Measurements from ENCODE around the gene MLKL. TPM values are rescaled to one million over a fixed set of nuclear protein-coding genes. Genes with fewer than 3 reads are reported as not detected.

The MLKL gene
- polyA plus RNA-seq, 3 donors: 33.6 to 136 (median 37.8) TPM

DNA sequence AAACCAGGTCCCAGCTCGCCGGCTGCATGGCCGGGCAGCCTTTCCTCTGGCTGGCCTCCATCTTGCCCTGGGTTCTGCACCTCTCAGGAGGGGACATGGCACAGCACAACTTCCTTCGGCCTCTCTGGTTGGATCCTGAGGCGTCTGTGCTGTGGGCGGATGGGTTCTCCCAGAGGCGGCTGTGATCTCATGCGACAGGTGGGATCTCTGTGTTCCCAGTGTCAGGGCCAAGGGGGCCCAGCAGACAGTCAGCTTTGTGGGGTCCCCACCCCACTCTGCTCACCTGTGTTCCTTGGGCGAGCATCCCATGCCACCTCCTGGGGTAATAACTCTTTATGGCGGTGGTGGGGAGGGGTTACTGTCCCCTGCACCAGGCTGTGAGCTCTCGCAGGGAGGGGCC lies 38.2 kb upstream of the MLKL start:
- Histone ChIP-seq H3K4me3 (replicated peaks in 1 of 3; ENCODE audit: low read depth in 2 of 3, low read length in 3 of 3) (no peak overlapping the region), H3K9ac (ENCODE audit: insufficient read depth, low read length, poor library complexity, severe bottlenecking) (no peak overlapping the region), H3K9me3 (replicated peaks in 1 of 2; ENCODE audit: control insufficient read depth in 1 of 2, insufficient read depth in 1 of 2, low read length in 2 of 2) (no peaks in the 10 kb centered on the region), H2AFZ (ENCODE audit: insufficient read depth, low read depth, low read length, poor library complexity, severe bottlenecking) (no peak overlapping the region), H3K27ac (ENCODE audit: low read depth in 1 of 2, low read length in 2 of 2) (no peak overlapping the region), H4K20me1 (ENCODE audit: insufficient read depth, low read length) (no peaks in the 10 kb centered on the region), H3K4me1 (ENCODE audit: control insufficient read depth in 1 of 2, insufficient read depth in 2 of 2, low read length in 2 of 2) (no peaks in the 10 kb centered on the region), H3K79me2 (ENCODE audit: insufficient read depth, low read length) (no peaks in the 10 kb centered on the region), H3K27me3 (ENCODE audit: control insufficient read depth in 2 of 2, insufficient read depth in 2 of 2, low read length in 2 of 2) (no peaks in the 10 kb centered on the region), H3K36me3 (replicated peaks in 1 of 2; ENCODE audit: control insufficient read depth in 1 of 2, insufficient read depth in 2 of 2, low read length in 2 of 2) (no peaks in the 10 kb centered on the region), H3K4me2 (replicated peaks; ENCODE audit: extremely low read depth, low read length, poor library complexity, severe bottlenecking) (no peak overlapping the region)
- TF ChIP-seq, protein P1, sequence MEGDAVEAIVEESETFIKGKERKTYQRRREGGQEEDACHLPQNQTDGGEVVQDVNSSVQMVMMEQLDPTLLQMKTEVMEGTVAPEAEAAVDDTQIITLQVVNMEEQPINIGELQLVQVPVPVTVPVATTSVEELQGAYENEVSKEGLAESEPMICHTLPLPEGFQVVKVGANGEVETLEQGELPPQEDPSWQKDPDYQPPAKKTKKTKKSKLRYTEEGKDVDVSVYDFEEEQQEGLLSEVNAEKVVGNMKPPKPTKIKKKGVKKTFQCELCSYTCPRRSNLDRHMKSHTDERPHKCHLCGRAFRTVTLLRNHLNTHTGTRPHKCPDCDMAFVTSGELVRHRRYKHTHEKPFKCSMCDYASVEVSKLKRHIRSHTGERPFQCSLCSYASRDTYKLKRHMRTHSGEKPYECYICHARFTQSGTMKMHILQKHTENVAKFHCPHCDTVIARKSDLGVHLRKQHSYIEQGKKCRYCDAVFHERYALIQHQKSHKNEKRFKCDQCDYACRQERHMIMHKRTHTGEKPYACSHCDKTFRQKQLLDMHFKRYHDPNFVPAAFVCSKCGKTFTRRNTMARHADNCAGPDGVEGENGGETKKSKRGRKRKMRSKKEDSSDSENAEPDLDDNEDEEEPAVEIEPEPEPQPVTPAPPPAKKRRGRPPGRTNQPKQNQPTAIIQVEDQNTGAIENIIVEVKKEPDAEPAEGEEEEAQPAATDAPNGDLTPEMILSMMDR (IDR thresholded peaks at IDR 0.05): no peak
- Mint-ChIP-seq H3K27ac (no peak overlapping the region), H3K27me3 (ENCODE audit: low read depth in 3 of 3) (peaks cover 9 to 10% (median 9%) of the 10 kb centered on the region in 3 donors), H3K9me3 (peaks cover 0 to 2% (median 0%) of the 10 kb centered on the region in 7 donors), H3K4me3 (no peak overlapping the region), H3K4me1 (peaks cover 5% of the 10 kb centered on the region), H3K36me3 (no peaks in the 10 kb centered on the region)
- no peak for DNase-seq
- intact Hi-C loops (cut with micrococcal nuclease): no loop called here
- 96% methylated on average over 7 of the region's 11 CpGs for WGBS (ENCODE audit: insufficient coverage)

DNA sequence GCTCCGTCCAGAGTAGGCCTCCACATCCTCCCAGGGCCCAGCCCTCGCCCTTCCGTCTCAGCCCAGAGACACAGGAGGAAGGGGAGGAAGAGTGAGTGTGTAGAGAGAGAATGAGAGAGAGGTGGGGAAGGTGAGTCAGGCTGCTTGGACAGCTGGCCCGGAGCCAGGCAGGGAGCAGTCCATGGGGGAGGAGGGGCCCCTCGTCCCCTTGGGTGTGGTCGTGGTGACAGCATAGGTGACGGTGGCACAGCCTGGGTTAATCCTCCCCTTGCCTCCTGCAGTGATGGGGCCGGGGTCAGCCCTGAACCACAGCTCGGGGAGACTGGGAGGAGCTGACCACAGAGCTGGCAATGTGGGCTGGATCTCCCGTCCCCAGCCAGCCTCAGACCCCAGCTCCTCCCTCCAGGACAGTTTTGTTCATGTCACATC lies 37.5 kb upstream of the MLKL start:
- Histone ChIP-seq H3K27me3 (ENCODE audit: control insufficient read depth in 2 of 2, insufficient read depth in 2 of 2, low read length in 2 of 2) (no peaks in the 10 kb centered on the region), H3K4me3 (replicated peaks in 1 of 3; ENCODE audit: low read depth in 2 of 3, low read length in 3 of 3) (no peak overlapping the region), H3K27ac (ENCODE audit: low read depth in 1 of 2, low read length in 2 of 2) (no peak overlapping the region), H2AFZ (ENCODE audit: insufficient read depth, low read depth, low read length, poor library complexity, severe bottlenecking) (no peak overlapping the region), H3K9ac (ENCODE audit: insufficient read depth, low read length, poor library complexity, severe bottlenecking) (no peak overlapping the region), H3K9me3 (replicated peaks in 1 of 2; ENCODE audit: control insufficient read depth in 1 of 2, insufficient read depth in 1 of 2, low read length in 2 of 2) (no peaks in the 10 kb centered on the region), H4K20me1 (ENCODE audit: insufficient read depth, low read length) (no peaks in the 10 kb centered on the region), H3K4me1 (ENCODE audit: control insufficient read depth in 1 of 2, insufficient read depth in 2 of 2, low read length in 2 of 2) (no peaks in the 10 kb centered on the region), H3K36me3 (replicated peaks in 1 of 2; ENCODE audit: control insufficient read depth in 1 of 2, insufficient read depth in 2 of 2, low read length in 2 of 2) (no peaks in the 10 kb centered on the region), H3K4me2 (replicated peaks; ENCODE audit: extremely low read depth, low read length, poor library complexity, severe bottlenecking) (no peak overlapping the region), H3K79me2 (ENCODE audit: insufficient read depth, low read length) (no peaks in the 10 kb centered on the region)
- no peak for DNase-seq
- TF ChIP-seq, protein P1 (IDR thresholded peaks at IDR 0.05): no peak
- Mint-ChIP-seq H3K36me3 (no peaks in the 10 kb centered on the region), H3K4me1 (peaks cover 5% of the 10 kb centered on the region), H3K27me3 (ENCODE audit: low read depth in 3 of 3) (peaks cover 6 to 10% (median 9%) of the 10 kb centered on the region in 3 donors), H3K9me3 (peaks cover 0 to 2% (median 0%) of the 10 kb centered on the region in 7 donors), H3K27ac (peak overlapping the region in 1 of 7 donors; percentile 35), H3K4me3 (no peak overlapping the region)
- intact Hi-C loops (cut with micrococcal nuclease): no loop called here
- WGBS (ENCODE audit: insufficient coverage): 48% methylated on average over 7 of the region's 10 CpGs
